Stimulated activated CD4-positive, alpha-beta T cell treated with anti-CD3 and anti-CD28 coated beads, TNF-alpha, amount 100 ng/mL, for 4 hours (primary cell): Measurements from ENCODE around the gene TENT4B.

Experiments used
- DNase-seq, 3 experiments: peaks; one replicate each; pipeline ENCODE4 v3.0.0-alpha.2; 2020; ENCODE audit warnings: low read depth in 3 of 3

The TENT4B gene

DNA sequence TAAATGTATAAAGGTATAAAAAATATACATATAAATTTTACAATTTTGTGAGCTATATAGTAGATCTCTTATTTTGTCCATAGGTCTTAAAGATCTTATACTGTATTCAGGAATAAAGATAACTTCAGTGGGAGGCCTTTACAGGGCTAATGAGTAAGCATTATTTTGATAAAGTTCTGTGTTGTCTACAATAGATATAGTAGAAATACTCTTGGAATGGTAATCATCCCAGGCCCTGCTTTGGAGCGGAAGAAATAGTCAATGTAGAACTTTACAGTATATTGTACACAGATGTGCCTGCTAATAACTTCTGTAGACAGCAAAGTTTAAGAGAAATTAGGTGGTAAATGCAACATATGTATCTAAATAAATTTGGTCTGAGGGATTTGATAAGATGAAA lies 42.6 kb downstream of the TENT4B start:
- no peak for DNase-seq

DNA sequence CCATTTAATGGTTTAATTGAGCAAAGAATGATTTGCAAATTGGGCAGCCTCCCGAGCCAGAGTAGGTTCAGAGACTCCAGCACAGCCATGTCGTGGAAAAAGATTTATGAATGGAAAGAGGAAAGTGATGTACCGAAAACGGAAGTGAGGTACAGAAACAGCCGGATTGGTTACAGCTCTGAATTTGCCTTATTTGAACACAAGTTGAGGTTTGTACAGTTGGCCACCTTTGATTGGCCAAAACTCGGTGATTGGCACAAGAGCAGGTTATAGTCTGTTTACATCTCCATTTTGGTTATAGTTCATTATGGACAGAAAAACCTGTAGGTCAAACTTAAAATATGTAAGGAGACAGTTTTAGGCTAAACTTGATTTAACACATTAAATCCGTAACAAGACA lies 44.5 kb downstream of the TENT4B start:
- no peak for DNase-seq

DNA sequence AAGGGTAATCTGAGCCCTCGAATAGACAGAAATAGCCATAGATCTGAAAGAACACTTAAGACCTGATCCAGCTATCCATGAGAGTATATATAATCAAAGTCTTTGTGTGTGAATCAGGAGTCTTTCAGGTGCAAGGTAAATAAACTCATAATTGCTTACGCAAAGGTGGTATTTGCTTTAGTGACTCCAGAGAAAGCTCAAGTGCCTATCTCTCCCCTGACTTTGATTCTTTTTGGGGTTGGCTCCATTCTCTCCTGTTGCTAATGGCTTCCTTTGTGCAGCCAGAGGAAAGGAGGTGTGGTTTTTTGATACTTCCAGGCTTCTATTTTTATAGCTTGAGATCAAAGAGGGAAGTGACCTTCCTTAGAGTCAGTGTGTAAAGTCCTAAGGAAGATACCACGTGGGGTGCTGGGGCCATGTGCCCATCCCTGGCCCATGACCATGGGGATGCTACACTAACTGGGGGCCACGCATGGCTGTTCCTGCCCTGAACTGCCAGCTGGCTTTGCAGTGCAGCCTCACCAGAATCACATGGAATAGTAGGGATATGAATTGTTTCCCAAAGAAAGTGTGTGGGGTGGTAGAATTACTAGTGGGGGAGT lies 45.8 kb downstream of the TENT4B start:
- no peak for DNase-seq

DNA sequence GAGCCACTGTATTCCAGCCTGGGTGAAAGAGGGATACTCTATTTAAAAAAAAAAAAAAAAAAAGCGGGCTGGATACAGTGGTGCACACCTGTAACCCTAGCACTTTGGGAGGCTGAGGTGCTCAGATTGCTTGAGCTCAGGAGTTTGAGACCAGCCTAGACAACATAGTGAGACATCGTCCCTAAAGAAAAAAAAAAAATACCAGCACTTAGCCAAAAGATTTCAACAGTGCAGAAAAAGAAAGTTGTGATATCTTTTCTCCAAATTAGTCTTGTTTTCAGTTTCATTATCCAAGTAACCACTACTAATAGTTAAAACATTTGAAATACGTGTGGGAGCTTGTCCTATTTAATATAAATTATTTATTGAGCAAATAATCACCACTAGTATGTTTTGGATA lies 48.7 kb downstream of the TENT4B start:
- DNase-seq, result no peak

- DNase-seq, result no peak
These were observed 50.0 kb downstream of the TENT4B start for GRCh38 chr16:50202926-50203624.

DNA sequence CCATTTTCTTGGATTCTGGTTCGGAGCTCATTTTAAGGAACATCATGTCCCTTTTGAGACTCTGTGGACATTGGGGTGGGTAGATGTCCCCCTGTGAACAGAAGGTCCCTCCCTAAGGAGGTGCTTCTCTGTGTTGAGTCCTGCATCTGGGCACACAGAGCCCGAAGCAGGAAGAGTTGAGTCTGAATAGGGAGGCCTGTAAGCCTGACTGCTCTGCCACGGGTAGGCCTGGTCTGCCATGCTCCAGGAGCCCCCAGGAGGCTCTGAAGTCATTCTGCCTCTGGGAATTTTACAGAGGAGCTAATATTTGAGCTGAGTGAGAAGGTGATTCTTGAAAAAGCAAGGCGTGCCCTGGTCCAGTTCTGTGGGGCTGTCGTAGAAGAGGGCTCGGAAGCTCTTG lies 50.6 kb downstream of the TENT4B start:
- DNase-seq, result no peak

GRCh38 chr16:50204453-50205108 lies 51.5 kb downstream of the TENT4B start:
- DNase-seq, result no peak

- no peak for DNase-seq
These were observed 54.5 kb downstream of the TENT4B start for GRCh38 chr16:50207652-50208051.

DNA sequence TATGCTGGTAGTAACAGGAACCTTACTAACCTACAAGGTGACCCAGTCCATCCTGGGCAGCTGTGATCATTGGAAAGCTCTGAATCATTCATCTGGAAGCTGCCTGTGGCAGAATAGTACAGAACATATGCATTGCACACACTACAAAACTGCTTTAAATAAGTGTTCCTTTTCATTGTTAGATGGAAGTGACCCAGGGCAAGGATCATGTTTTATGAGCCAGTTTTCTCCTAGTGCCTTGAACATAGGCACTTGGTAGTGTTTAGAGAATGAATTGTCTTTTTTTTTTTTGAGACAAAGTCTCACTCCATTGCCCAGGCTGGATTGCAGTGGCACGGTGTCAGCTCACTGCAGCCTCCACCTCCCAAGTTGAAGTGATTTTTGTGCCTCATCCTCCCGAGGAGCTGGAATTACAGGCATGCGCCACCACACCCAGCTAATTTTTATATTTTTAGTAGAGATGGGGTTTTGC lies 55.4 kb downstream of the TENT4B start:
- DNase-seq, result no peak

DNA sequence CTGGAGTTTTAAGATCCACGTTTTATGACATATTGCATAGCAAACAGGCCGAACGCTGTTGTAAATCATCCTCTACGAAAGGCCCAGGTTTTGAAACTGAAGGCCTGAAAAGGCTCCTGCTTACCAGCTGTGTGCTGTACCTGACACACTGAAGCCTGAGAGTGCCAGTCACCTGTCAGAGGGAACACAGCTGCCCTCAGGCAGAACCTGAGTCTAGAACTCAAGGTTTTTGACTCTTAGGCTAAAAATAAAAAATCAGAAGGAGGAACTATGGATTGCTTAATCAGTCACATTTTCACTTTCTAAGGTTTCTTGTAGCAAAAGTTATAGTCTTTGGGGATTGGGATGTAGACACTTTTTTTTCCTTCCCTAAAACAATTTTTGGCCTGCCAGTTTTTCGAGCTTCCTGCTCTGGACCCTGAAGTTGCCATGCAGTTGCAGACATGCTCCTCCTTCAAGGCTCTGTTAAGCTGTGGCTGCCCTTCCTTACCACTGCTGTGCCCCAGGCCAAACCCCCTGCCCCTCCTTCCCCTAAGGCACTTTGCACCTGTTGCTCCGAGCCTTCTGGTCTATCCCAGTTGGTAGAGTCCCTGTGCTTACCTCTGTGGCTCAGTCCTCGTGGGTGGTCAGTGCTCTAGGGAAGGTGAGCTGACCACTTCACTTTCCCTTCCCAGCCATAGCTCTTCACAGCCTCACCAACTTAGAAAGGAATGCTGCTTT lies 56.6 kb downstream of the TENT4B start:
- no peak for DNase-seq

DNA sequence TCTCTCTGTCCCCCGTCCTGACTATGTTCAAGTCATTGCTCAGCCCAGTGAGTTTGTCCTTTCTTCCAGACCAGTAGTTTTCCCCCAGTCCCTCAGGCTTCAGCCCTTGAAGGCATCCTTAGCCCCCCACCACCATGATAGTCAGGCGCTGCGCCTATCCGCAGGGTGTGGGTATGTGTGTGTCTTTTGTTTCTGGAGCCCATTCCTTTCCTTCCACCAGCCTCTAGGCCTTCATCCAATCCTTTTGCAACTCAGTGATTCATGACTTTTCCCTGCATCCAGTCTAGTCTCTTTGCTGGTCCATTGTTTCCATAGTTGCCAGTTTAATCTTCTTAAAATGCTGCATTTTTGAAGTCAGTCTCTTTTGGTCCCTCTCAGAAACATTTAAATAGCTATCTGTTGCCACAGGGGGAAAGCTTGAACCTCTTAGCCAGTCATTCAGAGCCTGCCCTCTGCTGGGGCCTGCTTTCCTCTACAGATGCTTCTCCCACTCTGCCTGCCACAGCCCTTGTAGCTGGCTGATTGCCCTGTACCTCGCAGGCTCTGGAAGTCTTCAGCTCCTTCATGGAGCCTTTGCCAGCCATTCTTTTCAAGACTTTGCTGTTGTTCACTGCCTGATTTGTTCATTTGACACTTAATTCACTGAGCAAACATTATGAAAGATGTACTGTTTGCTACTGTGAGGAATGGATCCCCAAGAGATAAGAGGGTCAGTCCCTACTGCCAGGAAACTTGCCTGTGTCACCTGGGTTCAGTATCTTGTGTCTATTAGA lies 57.3 kb downstream of the TENT4B start:
- DNase-seq, result peak; percentile 26 to 33 (median 30)

DNA sequence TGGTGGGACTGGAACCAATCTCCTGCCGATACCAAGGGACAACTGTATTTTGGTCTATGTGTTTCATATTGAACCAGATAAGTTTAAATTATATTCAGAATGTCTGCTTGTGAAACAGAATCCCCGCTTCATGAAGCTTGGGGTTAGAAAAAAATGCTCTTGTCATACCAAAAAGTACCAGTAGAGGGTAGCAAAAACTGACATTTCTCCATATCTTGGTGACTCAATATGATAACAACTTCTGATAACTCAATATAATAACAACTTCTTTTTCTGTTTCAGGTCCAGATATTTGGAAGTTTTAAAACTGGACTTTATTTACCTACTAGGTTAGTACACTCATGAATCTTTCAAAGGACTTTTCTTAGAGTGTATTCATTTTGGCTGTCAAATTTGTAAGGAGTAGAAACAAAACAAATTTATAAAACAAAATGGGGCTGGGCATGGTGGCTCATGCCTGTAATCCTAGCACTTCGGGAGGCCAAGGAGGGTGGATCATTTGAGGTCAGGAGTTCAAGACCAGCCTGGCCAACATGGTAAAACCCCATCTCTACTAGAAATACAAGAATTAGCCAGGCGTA lies 60.9 kb downstream of the TENT4B start:
- no peak for DNase-seq

- no peak for DNase-seq
These were observed 62.6 kb downstream of the TENT4B start for GRCh38 chr16:50215680-50216079.

DNA sequence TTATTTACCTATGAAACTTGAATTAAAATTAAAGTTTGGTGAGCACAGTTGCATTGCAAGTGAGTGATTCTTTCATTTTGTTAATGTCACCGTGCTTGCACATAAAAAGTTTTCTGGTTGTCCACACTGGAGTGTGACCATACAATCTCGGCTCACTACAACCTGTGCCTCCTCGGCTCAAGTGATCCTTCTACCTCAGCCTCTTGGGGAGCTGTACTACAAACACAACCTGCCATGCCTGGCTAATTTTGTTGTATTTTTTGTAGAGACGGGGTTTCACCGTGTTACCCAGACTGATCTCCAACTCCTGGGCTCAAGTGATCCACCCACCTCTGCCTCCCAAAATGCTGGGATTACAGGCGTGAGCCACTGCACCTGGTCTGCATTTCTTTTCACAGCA lies 63.1 kb downstream of the TENT4B start:
- no peak for DNase-seq

- DNase-seq, result no peak
These were observed 66.4 kb downstream of the TENT4B start for GRCh38 chr16:50219402-50219975.

DNA sequence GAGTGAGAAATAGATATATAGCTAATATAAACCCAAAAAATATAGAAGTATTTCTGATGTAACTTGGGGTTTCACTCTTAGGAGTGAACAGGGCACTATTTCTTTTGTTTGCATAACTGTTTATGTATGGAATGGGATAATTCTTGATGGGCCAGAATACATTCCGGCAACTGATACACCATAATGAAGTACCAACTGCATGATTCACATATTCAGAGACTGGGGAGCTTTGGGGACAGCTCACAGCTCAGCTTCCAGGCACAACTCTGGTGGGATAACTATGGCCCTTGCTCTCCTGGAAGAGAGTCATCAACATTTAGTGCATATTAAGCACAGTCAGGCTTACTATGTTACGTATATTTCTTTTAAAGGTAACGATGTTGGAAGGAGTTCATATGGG lies 71.2 kb downstream of the TENT4B start:
- DNase-seq, result no peak

- no peak for DNase-seq
These were observed 74.0 kb downstream of the TENT4B start for GRCh38 chr16:50227120-50227519.

DNA sequence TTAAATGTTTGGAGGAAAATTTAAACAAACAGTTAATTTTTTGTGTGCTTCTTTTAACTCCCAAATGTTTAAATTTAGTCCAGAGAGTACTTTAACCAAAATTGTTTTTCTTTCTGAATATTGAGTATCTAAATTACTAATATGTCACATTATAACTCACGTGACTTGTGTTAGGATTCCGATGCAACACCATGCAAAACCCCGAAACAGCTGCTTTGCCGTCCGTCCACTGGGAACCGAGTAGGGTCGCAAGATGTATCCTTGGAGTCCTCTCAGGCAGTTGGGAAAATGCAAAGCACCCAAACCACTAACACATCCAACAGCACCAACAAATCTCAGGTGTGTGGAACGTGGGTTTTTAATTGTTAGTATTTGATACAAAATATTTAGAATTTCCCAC lies 74.6 kb downstream of the TENT4B start:
- no peak for DNase-seq

DNA sequence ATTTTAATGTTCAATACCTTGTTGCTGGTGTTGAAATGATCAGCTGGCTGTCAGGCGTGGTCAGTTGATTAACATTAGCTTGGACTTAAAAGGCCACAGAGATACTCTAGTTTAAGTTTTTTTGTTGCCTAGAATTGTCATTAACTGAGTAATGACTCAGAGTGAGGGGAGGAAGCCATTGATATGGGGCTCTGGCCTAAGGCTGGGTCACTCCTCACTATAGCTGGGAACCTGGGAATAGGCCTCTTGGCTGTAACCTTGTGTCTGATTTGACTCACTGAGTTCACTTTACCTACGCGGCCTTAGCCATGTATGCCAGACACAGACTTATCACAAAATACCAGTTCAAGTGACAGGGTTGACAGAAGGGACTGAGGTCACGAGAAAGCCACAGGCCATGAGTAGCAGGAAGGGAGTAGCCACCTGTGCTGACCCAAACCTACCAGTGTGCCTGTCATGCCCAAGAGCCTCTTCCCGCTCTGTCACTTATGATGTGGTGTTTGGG lies 75.3 kb downstream of the TENT4B start:
- no peak for DNase-seq

DNA sequence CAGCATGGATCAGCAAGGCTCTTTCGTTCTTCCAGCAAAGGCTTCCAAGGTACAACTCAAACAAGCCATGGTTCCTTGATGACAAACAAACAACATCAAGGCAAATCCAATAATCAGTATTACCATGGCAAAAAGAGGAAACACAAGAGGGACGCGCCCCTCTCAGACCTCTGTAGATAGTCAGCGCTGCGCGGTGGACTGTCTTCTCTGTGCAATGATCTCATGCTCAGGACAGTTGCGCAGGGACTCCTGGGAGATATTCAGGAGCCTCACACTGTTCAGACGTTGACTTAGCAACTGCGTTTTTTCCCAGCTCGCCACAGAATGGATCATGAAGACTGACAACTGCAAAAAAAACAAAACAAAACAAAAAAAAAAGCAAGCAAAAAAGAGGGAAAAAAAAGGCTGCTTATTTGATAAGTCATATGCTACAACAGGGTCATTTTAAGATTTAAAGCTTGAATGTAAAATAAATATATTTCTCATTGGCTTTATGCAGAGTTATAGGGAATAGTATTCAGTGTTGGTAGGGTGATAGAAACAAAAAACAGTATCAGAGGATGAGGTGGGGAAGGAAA lies 76.1 kb downstream of the TENT4B start:
- no peak for DNase-seq
